Measurements from ENCODE around the gene GABRB2.

- TF ChIP-seq, protein P1, sequence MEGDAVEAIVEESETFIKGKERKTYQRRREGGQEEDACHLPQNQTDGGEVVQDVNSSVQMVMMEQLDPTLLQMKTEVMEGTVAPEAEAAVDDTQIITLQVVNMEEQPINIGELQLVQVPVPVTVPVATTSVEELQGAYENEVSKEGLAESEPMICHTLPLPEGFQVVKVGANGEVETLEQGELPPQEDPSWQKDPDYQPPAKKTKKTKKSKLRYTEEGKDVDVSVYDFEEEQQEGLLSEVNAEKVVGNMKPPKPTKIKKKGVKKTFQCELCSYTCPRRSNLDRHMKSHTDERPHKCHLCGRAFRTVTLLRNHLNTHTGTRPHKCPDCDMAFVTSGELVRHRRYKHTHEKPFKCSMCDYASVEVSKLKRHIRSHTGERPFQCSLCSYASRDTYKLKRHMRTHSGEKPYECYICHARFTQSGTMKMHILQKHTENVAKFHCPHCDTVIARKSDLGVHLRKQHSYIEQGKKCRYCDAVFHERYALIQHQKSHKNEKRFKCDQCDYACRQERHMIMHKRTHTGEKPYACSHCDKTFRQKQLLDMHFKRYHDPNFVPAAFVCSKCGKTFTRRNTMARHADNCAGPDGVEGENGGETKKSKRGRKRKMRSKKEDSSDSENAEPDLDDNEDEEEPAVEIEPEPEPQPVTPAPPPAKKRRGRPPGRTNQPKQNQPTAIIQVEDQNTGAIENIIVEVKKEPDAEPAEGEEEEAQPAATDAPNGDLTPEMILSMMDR (CRISPR knock-in tag; IDR thresholded peaks at IDR 0.05) = no peak
- TF ChIP-seq SRSF9 (IDR thresholded peaks at IDR 0.05; ENCODE audit: borderline replicate concordance, insufficient read depth, low read depth, low read length, poor library complexity, severe bottlenecking) (no peak), TCF7L2 (IDR thresholded peaks at IDR 0.05; ENCODE audit: low read depth, low read length) (no peak), ELF4 (CRISPR knock-in tag; IDR thresholded peaks at IDR 0.05; ENCODE audit: borderline replicate concordance) (no peak), MXI1 (IDR thresholded peaks at IDR 0.05; ENCODE audit: borderline replicate concordance, low read depth, low read length) (no peak), ZNF225 (CRISPR knock-in tag; IDR thresholded peaks at IDR 0.05) (no peak)
- TF ChIP-seq, protein P2, sequence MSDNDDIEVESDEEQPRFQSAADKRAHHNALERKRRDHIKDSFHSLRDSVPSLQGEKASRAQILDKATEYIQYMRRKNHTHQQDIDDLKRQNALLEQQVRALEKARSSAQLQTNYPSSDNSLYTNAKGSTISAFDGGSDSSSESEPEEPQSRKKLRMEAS (IDR thresholded peaks at IDR 0.05) = no peak
Measured at GRCh38 chr5:161572914-161573313, 26.4 kb upstream of the GABRB2 start.
